ENCODE data around the gene RAB3GAP2. TPM values are rescaled to one million over a fixed set of nuclear protein-coding genes. Genes with fewer than 3 reads are reported as not detected.
"Not testable (repeated sequence)": the region's sequence is repeated elsewhere in the genome, so short reads cannot be mapped to it uniquely, and the experiment has no call there.

Gene RAB3GAP2, protein sequence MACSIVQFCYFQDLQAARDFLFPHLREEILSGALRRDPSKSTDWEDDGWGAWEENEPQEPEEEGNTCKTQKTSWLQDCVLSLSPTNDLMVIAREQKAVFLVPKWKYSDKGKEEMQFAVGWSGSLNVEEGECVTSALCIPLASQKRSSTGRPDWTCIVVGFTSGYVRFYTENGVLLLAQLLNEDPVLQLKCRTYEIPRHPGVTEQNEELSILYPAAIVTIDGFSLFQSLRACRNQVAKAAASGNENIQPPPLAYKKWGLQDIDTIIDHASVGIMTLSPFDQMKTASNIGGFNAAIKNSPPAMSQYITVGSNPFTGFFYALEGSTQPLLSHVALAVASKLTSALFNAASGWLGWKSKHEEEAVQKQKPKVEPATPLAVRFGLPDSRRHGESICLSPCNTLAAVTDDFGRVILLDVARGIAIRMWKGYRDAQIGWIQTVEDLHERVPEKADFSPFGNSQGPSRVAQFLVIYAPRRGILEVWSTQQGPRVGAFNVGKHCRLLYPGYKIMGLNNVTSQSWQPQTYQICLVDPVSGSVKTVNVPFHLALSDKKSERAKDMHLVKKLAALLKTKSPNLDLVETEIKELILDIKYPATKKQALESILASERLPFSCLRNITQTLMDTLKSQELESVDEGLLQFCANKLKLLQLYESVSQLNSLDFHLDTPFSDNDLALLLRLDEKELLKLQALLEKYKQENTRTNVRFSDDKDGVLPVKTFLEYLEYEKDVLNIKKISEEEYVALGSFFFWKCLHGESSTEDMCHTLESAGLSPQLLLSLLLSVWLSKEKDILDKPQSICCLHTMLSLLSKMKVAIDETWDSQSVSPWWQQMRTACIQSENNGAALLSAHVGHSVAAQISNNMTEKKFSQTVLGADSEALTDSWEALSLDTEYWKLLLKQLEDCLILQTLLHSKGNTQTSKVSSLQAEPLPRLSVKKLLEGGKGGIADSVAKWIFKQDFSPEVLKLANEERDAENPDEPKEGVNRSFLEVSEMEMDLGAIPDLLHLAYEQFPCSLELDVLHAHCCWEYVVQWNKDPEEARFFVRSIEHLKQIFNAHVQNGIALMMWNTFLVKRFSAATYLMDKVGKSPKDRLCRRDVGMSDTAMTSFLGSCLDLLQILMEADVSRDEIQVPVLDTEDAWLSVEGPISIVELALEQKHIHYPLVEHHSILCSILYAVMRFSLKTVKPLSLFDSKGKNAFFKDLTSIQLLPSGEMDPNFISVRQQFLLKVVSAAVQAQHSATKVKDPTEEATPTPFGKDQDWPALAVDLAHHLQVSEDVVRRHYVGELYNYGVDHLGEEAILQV (N-terminal part only)
- polyA plus RNA-seq, result 10 to 100 TPM; 12.0 to 33.8 (median 18.6) TPM

DNA sequence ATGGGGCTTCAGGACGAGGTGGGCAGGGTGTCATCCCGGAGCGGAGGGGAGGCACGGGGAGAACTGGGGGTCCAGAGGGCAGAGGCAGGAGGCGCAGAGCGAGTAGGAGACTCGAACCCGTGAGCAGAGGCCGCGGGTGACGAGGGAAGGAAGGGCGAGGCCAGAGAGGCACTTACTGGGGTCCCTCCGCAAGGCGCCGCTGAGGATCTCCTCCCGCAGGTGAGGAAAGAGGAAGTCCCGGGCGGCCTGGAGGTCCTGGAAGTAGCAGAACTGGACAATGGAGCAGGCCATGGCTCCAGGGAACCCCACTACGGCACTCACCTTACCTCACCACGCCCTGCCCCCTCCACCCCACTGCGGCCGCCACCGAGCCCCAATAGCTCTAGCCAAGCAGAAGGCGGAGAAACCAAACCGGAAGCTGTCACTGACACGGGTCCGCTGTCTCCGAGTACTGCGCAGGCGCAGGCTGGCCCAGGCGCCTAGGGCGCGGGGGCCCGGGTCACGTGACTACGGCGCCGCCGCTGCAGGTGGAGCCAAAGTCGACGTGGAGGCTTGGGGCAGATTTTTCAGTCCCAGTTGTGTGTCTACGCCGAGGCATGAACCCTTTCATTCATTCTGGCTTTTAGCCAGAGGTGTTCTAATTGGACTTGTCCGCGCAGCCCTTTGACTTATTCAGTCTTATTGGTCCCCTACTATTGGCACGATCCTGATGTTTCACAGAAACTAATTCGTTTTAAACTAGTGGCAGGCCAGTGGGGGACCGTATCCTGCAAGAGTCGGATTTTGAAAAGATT is at the start of gene RAB3GAP2:
RAB3GAP2 (minus strand) TSS at position 407 of the 794 bp plus-strand sequence; CDS start at position 291, 116 bp downstream.
- H3K9me3 Mint-ChIP-seq, result no peaks in the 10 kb centered on the region
- peaks cover 8 to 14% (median 8%) of the 10 kb centered on the region in 3 donors for H3K27me3 Mint-ChIP-seq (ENCODE audit: low read depth in 3 of 3)
- H3K27ac Mint-ChIP-seq, result no peak within 1 kb of the TSS
- peaks cover 0 to 5% (median 0%) of the 10 kb centered on the region in 3 donors for H3K36me3 Mint-ChIP-seq
- no peak within 1 kb of the TSS for H3K4me3 Mint-ChIP-seq
- H3K4me1 Mint-ChIP-seq, result peaks cover 9 to 25% of the 10 kb centered on the region in 2 donors
- DNase-seq, result peak; percentile 97 to 98 (median 97)

DNA sequence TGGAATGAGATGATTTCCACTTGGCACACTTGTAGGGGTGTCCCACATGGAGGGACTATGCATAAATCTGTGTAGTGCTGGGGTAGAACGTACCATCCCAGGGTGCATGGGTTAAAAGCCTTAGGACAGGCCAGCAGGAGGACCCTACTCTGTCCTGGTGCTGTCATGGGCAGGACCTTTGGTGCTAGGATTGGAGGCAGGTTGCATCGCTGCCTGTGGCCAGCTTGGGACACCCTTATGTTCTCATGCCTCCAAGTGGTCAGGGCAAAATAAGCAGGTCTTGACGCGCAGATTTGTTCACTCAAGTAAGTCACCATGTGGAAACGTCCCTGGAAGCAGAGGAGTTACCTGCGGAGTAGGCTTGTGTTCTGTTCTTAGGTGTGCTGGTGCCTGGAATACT is 49.5 kb upstream of the RAB3GAP2 start:
- Mint-ChIP-seq H3K4me3 (no peak overlapping the region), H3K36me3 (no peaks in the 10 kb centered on the region), H3K4me1 (no peaks in the 10 kb centered on the region), H3K27ac (no peak overlapping the region), H3K9me3 (no peaks in the 10 kb centered on the region), H3K27me3 (ENCODE audit: low read depth in 3 of 3) (peaks cover 0 to 8% (median 0%) of the 10 kb centered on the region in 3 donors)
- no peak for DNase-seq

DNA sequence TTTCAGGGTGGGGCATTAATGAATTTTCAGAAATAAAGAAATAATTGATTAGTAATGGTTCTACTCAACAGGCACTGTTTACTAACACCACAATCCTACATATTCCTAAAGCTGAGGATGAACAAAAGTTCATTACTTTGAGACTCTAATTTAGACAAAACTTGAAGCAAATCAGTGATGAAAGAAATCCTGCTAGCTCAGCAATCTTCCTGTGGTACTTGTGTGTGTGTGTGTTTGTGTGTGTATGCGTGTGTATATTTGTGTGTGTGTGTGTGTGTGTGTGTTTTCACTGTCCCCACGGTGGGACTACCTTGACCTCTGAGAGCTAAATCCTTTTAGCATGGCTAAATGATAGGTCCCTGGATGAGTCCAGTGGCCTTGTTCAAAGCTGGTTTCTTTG is 48.5 kb upstream of the RAB3GAP2 start:
- Mint-ChIP-seq H3K4me3 (no peak overlapping the region), H3K9me3 (no peaks in the 10 kb centered on the region), H3K27me3 (ENCODE audit: low read depth in 3 of 3) (peaks cover 0 to 8% (median 3%) of the 10 kb centered on the region in 3 donors), H3K36me3 (no peaks in the 10 kb centered on the region), H3K4me1 (no peaks in the 10 kb centered on the region), H3K27ac (no peak overlapping the region)
- no peak for DNase-seq

DNA sequence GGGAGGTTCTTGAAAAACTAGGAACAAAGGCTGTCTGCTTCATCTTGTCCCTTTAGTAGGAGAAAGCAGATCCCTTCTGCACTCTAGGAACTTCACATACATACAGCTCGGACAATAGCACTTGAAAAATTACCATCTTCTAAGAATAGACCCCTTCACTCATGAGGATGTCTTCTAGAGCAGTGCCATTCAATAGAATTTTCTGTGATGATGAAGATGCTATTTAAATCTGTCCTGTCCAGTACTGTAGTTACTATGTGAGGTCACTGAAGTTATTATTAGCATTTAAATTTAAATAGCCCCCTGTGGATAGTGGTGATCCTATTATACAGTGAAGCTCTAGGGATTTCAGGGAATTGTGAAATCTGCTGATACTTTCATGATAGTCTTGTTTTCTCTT is 46.4 kb upstream of the RAB3GAP2 start:
- H3K4me1 Mint-ChIP-seq, result no peaks in the 10 kb centered on the region
- H3K9me3 Mint-ChIP-seq, result peaks cover 0 to 2% (median 0%) of the 10 kb centered on the region in 6 donors
- H3K27me3 Mint-ChIP-seq (ENCODE audit: low read depth in 3 of 3), result peaks cover 2 to 7% (median 3%) of the 10 kb centered on the region in 3 donors
- DNase-seq, result no peak
- no peak overlapping the region for H3K27ac Mint-ChIP-seq
- no peaks in the 10 kb centered on the region for H3K36me3 Mint-ChIP-seq
- H3K4me3 Mint-ChIP-seq, result no peak overlapping the region

DNA sequence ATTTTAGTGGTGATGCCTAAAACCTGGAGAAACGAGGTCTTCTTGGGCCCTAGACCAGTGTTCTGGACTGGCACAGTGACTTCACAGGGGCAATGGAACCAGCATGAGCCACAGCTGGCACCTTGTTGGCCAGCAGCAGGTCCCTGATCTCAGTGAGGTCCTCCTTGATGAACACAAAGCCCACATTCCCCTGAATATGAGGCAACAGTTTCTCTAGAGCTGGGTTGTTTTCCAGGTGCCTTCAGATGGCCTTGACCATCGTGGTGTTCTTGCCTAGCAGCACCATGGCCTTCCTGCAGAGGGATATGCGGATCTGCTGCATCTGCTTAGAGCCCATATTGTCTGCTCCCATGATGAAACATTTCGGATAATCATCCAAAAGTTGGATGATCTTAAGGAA is 44.9 kb upstream of the RAB3GAP2 start:
- Mint-ChIP-seq H3K9me3 (peaks cover 0 to 2% (median 0%) of the 10 kb centered on the region in 6 donors), H3K27ac (no peak overlapping the region), H3K4me1 (no peaks in the 10 kb centered on the region), H3K27me3 (ENCODE audit: low read depth in 3 of 3) (peaks cover 2 to 7% (median 3%) of the 10 kb centered on the region in 3 donors), H3K36me3 (no peaks in the 10 kb centered on the region), H3K4me3 (no peak overlapping the region)
- no peak for DNase-seq

DNA sequence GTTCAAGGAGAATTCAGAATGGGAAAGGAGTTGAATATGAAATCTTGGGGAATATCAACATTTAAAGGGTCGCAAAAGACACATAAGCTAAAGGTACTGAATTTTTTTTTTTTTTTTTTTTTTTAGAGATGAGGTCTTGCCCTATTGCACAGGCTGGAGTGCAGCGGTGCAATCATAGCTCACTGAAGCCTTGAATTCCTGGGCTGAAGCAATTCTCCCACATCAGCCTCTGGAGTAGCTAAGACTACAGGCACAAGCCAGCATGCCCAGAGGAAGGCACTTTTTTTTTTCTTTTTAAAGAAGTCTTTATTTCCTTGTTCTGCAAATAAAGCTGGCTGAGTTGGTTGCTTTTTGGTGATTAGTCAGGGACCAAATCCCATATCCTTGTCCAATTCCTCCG is 44.1 kb upstream of the RAB3GAP2 start:
- H3K4me3 Mint-ChIP-seq, result no peak overlapping the region

DNA sequence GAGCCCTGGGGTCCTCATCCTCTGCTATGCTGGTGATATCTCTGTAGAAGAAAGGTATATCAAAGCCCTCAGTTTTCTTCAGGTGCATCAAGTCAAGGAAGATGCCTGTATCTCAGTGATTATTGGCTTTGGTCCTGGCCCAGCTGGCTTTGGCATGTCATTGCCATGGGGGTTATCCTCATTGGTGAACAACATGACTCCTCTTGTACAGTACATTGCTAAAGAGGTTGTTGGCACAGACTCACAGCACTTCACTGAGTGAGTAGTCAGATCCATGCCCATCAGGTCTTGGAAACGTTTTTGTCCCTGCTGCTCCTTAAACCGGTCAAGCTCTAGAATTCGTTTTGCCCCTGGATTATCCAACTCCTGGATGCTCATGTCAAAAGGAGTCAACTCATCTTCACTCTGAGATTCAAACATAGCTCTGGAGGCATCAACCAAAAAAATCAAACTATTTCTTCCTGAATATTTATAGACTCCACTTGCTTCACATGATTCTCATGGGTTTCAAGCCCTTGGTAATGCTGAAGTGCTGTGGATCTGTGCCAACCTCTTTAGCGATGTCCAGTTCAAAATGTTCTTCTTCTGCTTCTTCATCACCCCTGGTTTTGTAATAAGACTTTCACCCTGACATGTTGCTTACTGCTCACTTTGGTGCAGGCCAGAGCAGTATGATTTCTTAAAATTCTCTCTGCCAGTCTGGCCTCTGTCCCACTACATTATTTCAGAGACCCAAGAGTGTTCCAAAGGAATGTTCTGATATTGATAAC is 43.0 kb upstream of the RAB3GAP2 start:
- no peaks in the 10 kb centered on the region for H3K36me3 Mint-ChIP-seq
- H3K4me3 Mint-ChIP-seq, result no peak overlapping the region
- H3K27ac Mint-ChIP-seq, result no peak overlapping the region
- peaks cover 0 to 2% (median 0%) of the 10 kb centered on the region in 6 donors for H3K9me3 Mint-ChIP-seq
- H3K27me3 Mint-ChIP-seq (ENCODE audit: low read depth in 3 of 3), result peaks cover 6 to 9% (median 7%) of the 10 kb centered on the region in 3 donors
- DNase-seq, result no peak
- no peaks in the 10 kb centered on the region for H3K4me1 Mint-ChIP-seq

More for the DNA sequence above, 44.1 kb upstream of the RAB3GAP2 start:
- Mint-ChIP-seq H3K36me3 (no peaks in the 10 kb centered on the region), H3K27me3 (ENCODE audit: low read depth in 3 of 3) (peaks cover 6 to 7% (median 7%) of the 10 kb centered on the region in 3 donors), H3K9me3 (peaks cover 0 to 2% (median 0%) of the 10 kb centered on the region in 6 donors), H3K27ac (no peak overlapping the region), H3K4me1 (no peaks in the 10 kb centered on the region)
- no peak for DNase-seq

DNA sequence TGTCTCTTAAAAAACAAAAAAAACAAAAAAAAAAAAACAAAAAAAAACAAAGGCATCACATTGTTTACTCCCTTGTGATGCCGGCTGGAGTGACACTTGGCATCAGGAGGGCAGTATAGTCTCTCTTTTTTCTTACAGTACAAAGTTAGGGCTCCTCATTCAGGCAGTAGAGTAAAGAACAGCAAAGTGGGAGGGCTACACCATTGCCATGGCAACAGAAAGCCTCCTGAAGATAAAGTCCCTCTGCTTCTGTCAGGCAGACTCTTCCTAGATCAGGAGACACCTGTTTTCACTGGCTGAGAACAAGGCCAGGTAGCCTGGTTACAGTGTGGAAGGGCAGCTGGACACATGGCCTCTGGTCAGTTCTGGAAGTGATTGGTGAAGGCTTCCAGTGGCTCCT is 41.3 kb upstream of the RAB3GAP2 start:
- no peak overlapping the region for H3K4me3 Mint-ChIP-seq
- no peaks in the 10 kb centered on the region for H3K36me3 Mint-ChIP-seq
- H3K27me3 Mint-ChIP-seq (ENCODE audit: low read depth in 3 of 3), result peaks cover 7 to 10% (median 7%) of the 10 kb centered on the region in 3 donors
- H3K4me1 Mint-ChIP-seq, result no peaks in the 10 kb centered on the region
- H3K27ac Mint-ChIP-seq, result no peak overlapping the region
- DNase-seq, result no peak
- peaks cover 0 to 2% (median 0%) of the 10 kb centered on the region in 6 donors for H3K9me3 Mint-ChIP-seq

DNA sequence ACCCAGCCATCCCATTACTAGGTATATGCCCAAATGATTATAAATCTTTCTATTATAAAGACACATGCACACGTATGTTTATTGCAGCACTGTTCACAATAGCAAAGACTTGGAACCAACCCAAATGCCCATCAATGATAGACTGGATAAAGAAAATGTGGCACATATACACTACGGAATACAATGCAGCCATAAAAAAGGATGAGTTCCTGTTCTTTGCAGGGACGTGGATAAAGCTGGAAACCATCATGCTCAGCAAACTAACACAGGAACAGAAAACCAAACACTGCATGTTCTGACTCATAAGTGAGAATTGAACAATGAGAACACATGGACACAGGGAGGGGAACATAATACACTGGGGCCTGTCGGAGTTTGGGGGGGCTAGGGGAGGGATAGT is 37.9 kb upstream of the RAB3GAP2 start:
- H3K4me3 Mint-ChIP-seq, result not testable (repeated sequence)

DNA sequence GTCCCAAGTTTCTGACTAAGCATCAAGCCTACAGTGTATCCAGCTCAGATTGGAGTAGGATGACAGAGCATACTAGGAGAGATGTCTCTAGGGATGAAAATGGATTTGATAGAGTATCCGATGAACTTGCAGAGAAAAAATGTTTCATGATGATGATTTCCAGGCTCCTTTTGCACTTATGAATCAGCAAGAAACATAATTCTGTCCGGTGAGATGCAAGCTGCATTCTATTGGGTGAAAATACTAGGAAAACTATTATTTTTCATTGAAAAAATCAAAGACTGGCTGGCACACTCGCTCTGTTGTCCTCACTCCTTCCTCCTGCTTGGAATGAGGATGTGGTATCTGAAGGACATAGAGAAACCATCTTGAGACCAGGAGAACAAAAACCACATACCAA is 35.4 kb upstream of the RAB3GAP2 start:
- Mint-ChIP-seq H3K27ac (no peak overlapping the region), H3K9me3 (peaks cover 0 to 12% (median 0%) of the 10 kb centered on the region in 6 donors), H3K27me3 (ENCODE audit: low read depth in 3 of 3) (peaks cover 5 to 19% (median 7%) of the 10 kb centered on the region in 3 donors), H3K36me3 (no peaks in the 10 kb centered on the region), H3K4me3 (no peak overlapping the region), H3K4me1 (no peaks in the 10 kb centered on the region)
- DNase-seq, result no peak

More for the DNA sequence above, 37.9 kb upstream of the RAB3GAP2 start:
- H3K27ac Mint-ChIP-seq, H3K36me3 Mint-ChIP-seq, H3K9me3 Mint-ChIP-seq, H3K4me1 Mint-ChIP-seq, DNase-seq: not testable (repeated sequence)
- peaks cover 7 to 11% (median 7%) of the 10 kb centered on the region in 3 donors for H3K27me3 Mint-ChIP-seq (ENCODE audit: low read depth in 3 of 3)

DNA sequence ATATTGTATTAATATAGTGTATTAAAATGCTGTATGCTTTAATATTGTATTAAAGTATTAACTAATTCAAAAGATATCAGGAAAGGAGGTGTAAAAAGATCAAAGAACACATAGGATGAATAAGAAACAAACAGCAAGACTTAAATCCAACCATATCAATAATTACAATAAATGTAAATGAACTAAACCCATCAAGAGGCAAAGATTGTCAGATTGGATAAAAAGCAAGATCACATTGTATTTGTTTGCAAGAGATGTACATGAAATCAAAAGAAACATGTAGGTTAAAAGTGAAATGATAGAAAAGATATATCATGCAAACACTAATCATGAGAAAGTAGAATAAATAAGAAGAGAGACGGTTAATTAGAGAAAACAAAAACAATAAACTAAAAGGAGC is 34.1 kb upstream of the RAB3GAP2 start:
- peaks cover 0 to 12% (median 0%) of the 10 kb centered on the region in 6 donors for H3K9me3 Mint-ChIP-seq
- no peak overlapping the region for H3K27ac Mint-ChIP-seq
- DNase-seq, result no peak
- H3K4me1 Mint-ChIP-seq, result no peaks in the 10 kb centered on the region
- peaks cover 3 to 16% (median 5%) of the 10 kb centered on the region in 3 donors for H3K27me3 Mint-ChIP-seq (ENCODE audit: low read depth in 3 of 3)
- no peaks in the 10 kb centered on the region for H3K36me3 Mint-ChIP-seq
- H3K4me3 Mint-ChIP-seq, result no peak overlapping the region

DNA sequence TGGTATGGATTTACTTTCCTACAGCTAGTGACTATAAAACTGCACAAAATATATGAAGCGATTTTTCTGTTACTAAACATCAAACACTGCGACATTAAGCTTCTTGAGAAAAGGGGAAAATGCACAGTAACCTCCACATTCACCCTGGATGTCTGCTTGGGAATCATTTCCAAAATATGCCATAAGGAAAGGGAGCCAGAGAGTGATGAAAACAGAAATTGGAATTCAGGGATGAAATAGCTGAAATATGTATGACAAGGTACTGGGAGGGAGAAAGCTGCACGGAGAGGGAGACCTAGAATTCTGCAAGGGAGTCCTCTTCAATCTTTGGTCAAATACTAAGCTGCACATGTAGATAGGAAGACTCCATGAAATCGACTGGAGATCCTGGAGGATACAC is 31.6 kb upstream of the RAB3GAP2 start:
- no peak overlapping the region for H3K27ac Mint-ChIP-seq
- no peaks in the 10 kb centered on the region for H3K36me3 Mint-ChIP-seq
- no peak for DNase-seq
- H3K4me1 Mint-ChIP-seq, result no peaks in the 10 kb centered on the region
- no peak overlapping the region for H3K4me3 Mint-ChIP-seq
- H3K27me3 Mint-ChIP-seq (ENCODE audit: low read depth in 3 of 3), result peaks cover 3 to 12% (median 3%) of the 10 kb centered on the region in 3 donors
- H3K9me3 Mint-ChIP-seq, result peaks cover 0 to 12% (median 0%) of the 10 kb centered on the region in 6 donors
